ENCODE results near the gene ACTMAP. TPM values are rescaled to one million over a fixed set of nuclear protein-coding genes. Genes with fewer than 3 reads are reported as not detected.

ACTMAP gene
- total and polyA plus RNA-seq, 2 of the 13 experiments (the other 11 are each of a cell fraction or from before 2014, with no cell fraction given) = 2.2 to 7.9 TPM

GRCh38 chr19:40716482-40717324, 33.6 kb downstream of the ACTMAP start, which contains the start of the genes COQ8B and ITPKC (continued):
- TF ChIP-seq KDM5B (CRISPR knock-in tag; IDR thresholded peaks at IDR 0.05; ENCODE audit: borderline replicate concordance) (no peak), U2AF1 (optimal IDR thresholded peaks at IDR 0.05; ENCODE audit: low read depth, low read length) (no peak), ZBTB14 (CRISPR knock-in tag; IDR thresholded peaks at IDR 0.05) (no peak), ZNF136 (CRISPR knock-in tag; IDR thresholded peaks at IDR 0.05; ENCODE audit: low read depth) (no peak), MTA1 (CRISPR knock-in tag; IDR thresholded peaks at IDR 0.05; ENCODE audit: borderline replicate concordance) (peak; percentile 57; the same call in 1 of the 2 replicates), SP2 (CRISPR knock-in tag; IDR thresholded peaks at IDR 0.05) (peak; percentile 68; the same call in 1 of the 2 replicates), NFE2 (CRISPR knock-in tag; IDR thresholded peaks at IDR 0.05) (no peak), ZNF7 (CRISPR knock-in tag; IDR thresholded peaks at IDR 0.05) (no peak), ZBTB49 (CRISPR knock-in tag; IDR thresholded peaks at IDR 0.05; ENCODE audit: borderline replicate concordance) (no peak), ZNF501 (CRISPR knock-in tag; IDR thresholded peaks at IDR 0.05) (0 out of 2 replicates have a peak, but pooled peaks have one; percentile 33), ZSCAN30 (CRISPR knock-in tag; IDR thresholded peaks at IDR 0.05) (no peak), ZFP62 (CRISPR knock-in tag; IDR thresholded peaks at IDR 0.05) (no peak), ZNF792 (CRISPR knock-in tag; IDR thresholded peaks at IDR 0.05) (no peak), ZZZ3 (CRISPR knock-in tag; IDR thresholded peaks at IDR 0.05; ENCODE audit: borderline replicate concordance) (no peak), SCMH1 (CRISPR knock-in tag; IDR thresholded peaks at IDR 0.05; ENCODE audit: borderline replicate concordance) (no peak), TAF1 (CRISPR knock-in tag; IDR thresholded peaks at IDR 0.05) (peak; percentile 40; the same call in 1 of the 2 replicates), HCFC1 (IDR thresholded peaks at IDR 0.05; ENCODE audit: low read depth, low read length) (no peak; the same call in 1 of the 2 replicates), KLF12 (CRISPR knock-in tag; IDR thresholded peaks at IDR 0.05; ENCODE audit: borderline replicate concordance) (peak; percentile 52; the same call in 1 of the 2 replicates), ZNF709 (CRISPR knock-in tag; IDR thresholded peaks at IDR 0.05) (no peak), ZNF446 (CRISPR knock-in tag; IDR thresholded peaks at IDR 0.05) (no peak), ZNF737 (CRISPR knock-in tag; IDR thresholded peaks at IDR 0.05; ENCODE audit: borderline replicate concordance) (no peak), SNAPC4 (CRISPR knock-in tag; IDR thresholded peaks at IDR 0.05) (peak; percentile 42; the same call in 1 of the 2 replicates)
